SH-SY5Y (cell line): ENCODE measurements around the gene SLC22A3.

ENCODE experiments used
- GATA2 ChIP-seq: IDR thresholded peaks from 2 replicates; pipeline ENCODE4 v1.6.1; 2011; ENCODE audit warnings: mild to moderate bottlenecking, low read depth, low read length
- GATA3 ChIP-seq: IDR thresholded peaks from 2 replicates; pipeline ENCODE4 v1.6.1; 2011; ENCODE audit warnings: low read depth, mild to moderate bottlenecking, low read length, moderate library complexity

- no peak for TF ChIP-seq GATA3
- no peak for TF ChIP-seq GATA2
Observed at GRCh38 chr6:160375561-160375949, 27.4 kb downstream of the SLC22A3 start.
